Neuronal stem cell (in vitro differentiated cells): ENCODE data around the gene ZNF274.
"Not testable (repeated sequence)": the region's sequence is repeated elsewhere in the genome, so short reads cannot be mapped to it uniquely, and the experiment has no call there.

Source experiments
- DNase-seq: peaks from one replicate; pipeline ENCODE4 v3.0.0-alpha.2; 2013; ENCODE audit warnings: low spot score
- H2AFZ ChIP-seq: one replicate; pipeline ENCODE4 v1.6.1; 2013; ENCODE audit warnings: mild to moderate bottlenecking, low read length, inconsistent platforms
- H2AK5ac ChIP-seq: 2 replicates; pipeline ENCODE4 v1.6.1; 2013; ENCODE audit warnings: low read depth, mild to moderate bottlenecking, inconsistent platforms, low read length, moderate library complexity, mixed read lengths
- H2BK120ac ChIP-seq: 2 replicates; pipeline ENCODE4 v1.6.1; 2013; ENCODE audit warnings: low read depth, mild to moderate bottlenecking, inconsistent platforms, low read length, moderate library complexity, mixed read lengths
- H2BK12ac ChIP-seq: one replicate; pipeline ENCODE4 v1.6.1; 2013; ENCODE audit warnings: low read length, inconsistent platforms
- H2BK15ac ChIP-seq: 2 replicates; pipeline ENCODE4 v1.6.1; 2013; ENCODE audit warnings: mild to moderate bottlenecking, low read length, inconsistent platforms, mixed read lengths
- H2BK5ac ChIP-seq: one replicate; pipeline ENCODE4 v1.6.1; 2013; ENCODE audit warnings: inconsistent platforms, mild to moderate bottlenecking, low read length, moderate library complexity
- H3K14ac ChIP-seq: one replicate; pipeline ENCODE4 v1.6.1; 2013; ENCODE audit warnings: low read length, inconsistent platforms
- H3K18ac ChIP-seq: 2 replicates; pipeline ENCODE4 v1.6.1; 2013; ENCODE audit warnings: low read length, inconsistent platforms
- H3K23ac ChIP-seq: 2 replicates; pipeline ENCODE4 v1.6.1; 2013; ENCODE audit warnings: low read depth, mild to moderate bottlenecking, mixed read lengths, low read length, inconsistent platforms; ENCODE audit not compliant: poor library complexity
- H3K27ac ChIP-seq: replicated peaks from 3 replicates; pipeline ENCODE4 v1.5.1; 2013; ENCODE audit warnings: low read length, inconsistent platforms
- H3K27me3 ChIP-seq, 3 experiments: 2 replicates each; pipeline ENCODE4 v1.6.1; 2013; ENCODE audit warnings: low read length in 3 of 3, mild to moderate bottlenecking in 2 of 3, inconsistent platforms in 1 of 3, low read depth in 1 of 3, mixed read lengths in 1 of 3, moderate library complexity in 1 of 3; ENCODE audit not compliant: control insufficient read depth in 3 of 3, insufficient read depth in 3 of 3
- H3K36me3 ChIP-seq, 2 donors: replicated peaks in 1 of 2; 2 replicates each; pipeline ENCODE4 v1.6.1; 2013; ENCODE audit warnings: low read length in 2 of 2; ENCODE audit not compliant: control insufficient read depth in 2 of 2, insufficient read depth in 2 of 2
- H3K4ac ChIP-seq: 2 replicates; pipeline ENCODE4 v1.6.1; 2013; ENCODE audit warnings: inconsistent platforms, mild to moderate bottlenecking, low read length, moderate library complexity
- H3K4me1 ChIP-seq, 2 donors: 1 replicate in 1 of 2; 2 replicates in 1 of 2; pipeline ENCODE4 v1.6.1; 2013; ENCODE audit warnings: low read length in 2 of 2, low read depth in 1 of 2; ENCODE audit not compliant: control insufficient read depth in 2 of 2, insufficient read depth in 1 of 2
- H3K4me2 ChIP-seq: one replicate; pipeline ENCODE4 v1.6.1; 2013; ENCODE audit warnings: mild to moderate bottlenecking, low read length, inconsistent platforms; ENCODE audit not compliant: insufficient read depth, poor library complexity, severe bottlenecking
- H3K4me3 ChIP-seq, 2 donors: 2 replicates each; pipeline ENCODE4 v1.5.1; 2013; ENCODE audit warnings: low read length in 2 of 2, mild to moderate bottlenecking in 2 of 2, inconsistent platforms in 1 of 2, moderate library complexity in 1 of 2
- H3K79me1 ChIP-seq: one replicate; pipeline ENCODE4 v1.6.1; 2013; ENCODE audit warnings: low read depth, mild to moderate bottlenecking, inconsistent platforms, low read length, moderate library complexity
- H3K9ac ChIP-seq: one replicate; pipeline ENCODE4 v1.6.1; 2013; ENCODE audit warnings: mild to moderate bottlenecking, low read depth, low read length, inconsistent platforms; ENCODE audit not compliant: poor library complexity
- H3K9me3 ChIP-seq, 2 donors: replicated peaks in 1 of 2; 2 replicates each; pipeline versions ENCODE3 to v1.6.1; 2013; ENCODE audit warnings: low read length in 2 of 2, mild to moderate bottlenecking in 2 of 2, inconsistent platforms in 1 of 2, low read depth in 1 of 2, mixed read lengths in 1 of 2, moderate library complexity in 1 of 2; ENCODE audit not compliant: control insufficient read depth in 2 of 2, insufficient read depth in 1 of 2
- H4K8ac ChIP-seq: one replicate; pipeline ENCODE4 v1.6.1; 2013; ENCODE audit warnings: low read depth, mild to moderate bottlenecking, inconsistent platforms, low read length, moderate library complexity
- H4K91ac ChIP-seq: one replicate; pipeline ENCODE4 v1.6.1; 2013; ENCODE audit warnings: low read length, low read depth, mild to moderate bottlenecking, inconsistent platforms; ENCODE audit not compliant: poor library complexity
- WGBS, 2 donors: extraction: QIAGEN DNeasy Blood & Tissue Kit; methylation state at CpG; one replicate each; pipeline ENCODE4 v1.1.7; 2013; ENCODE audit warnings: missing lambda C conversion rate in 2 of 2, mixed read lengths in 1 of 2; ENCODE audit not compliant: insufficient read length in 2 of 2, insufficient replicate concordance in 1 of 2; ENCODE audit errors: extremely low coverage in 2 of 2; 5-methylcytosine and 5-hydroxymethylcytosine counted together

Gene ZNF274

DNA sequence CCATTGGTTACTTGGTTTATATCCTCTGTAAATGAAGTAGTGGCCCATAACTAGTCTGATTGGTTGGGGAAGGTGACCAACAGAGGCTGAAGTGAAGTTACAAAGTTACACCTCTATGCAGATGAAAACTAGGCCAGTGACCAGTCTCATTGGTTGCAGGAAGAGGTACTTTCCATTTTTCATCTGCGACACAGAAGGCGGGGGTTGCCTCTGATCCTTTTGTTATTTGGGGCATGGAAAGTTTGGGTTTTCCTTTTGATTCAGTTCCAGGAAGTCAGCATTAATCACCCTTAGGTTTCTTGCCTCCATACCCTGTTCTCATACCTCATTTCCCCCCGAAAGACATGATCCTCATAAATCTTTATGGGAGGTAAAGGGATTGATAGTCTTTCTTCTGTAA is 66.0 kb downstream of the ZNF274 start:
- WGBS, 2 donors, result no CpG with 5 or more reads among the region's 3 CpGs
- Histone ChIP-seq H2BK120ac (no peak overlapping the region), H2AFZ (no peak overlapping the region), H3K4me2 (no peak overlapping the region), H4K91ac (no peak overlapping the region), H3K27ac (no peak overlapping the region), H3K27me3 (no peaks in the 10 kb centered on the region), H3K4me1 (no peaks in the 10 kb centered on the region), H3K9me3 (peaks cover 61 to 96% of the 10 kb centered on the region in 2 donors), H3K36me3 (peaks cover 67 to 96% of the 10 kb centered on the region in 2 donors), H2AK5ac (no peak overlapping the region), H3K79me1 (peaks cover 4% of the 10 kb centered on the region), H3K18ac (no peak overlapping the region), H2BK15ac (no peak overlapping the region), H3K4ac (no peak overlapping the region), H2BK5ac (no peak overlapping the region), H3K9ac (no peak overlapping the region), H2BK12ac (no peak overlapping the region), H3K4me3 (no peak overlapping the region), H3K23ac (no peak overlapping the region), H4K8ac (no peak overlapping the region), H3K14ac (no peak overlapping the region)
- DNase-seq, result no peak

- no peak for DNase-seq
- H4K91ac ChIP-seq, result no peak overlapping the region
Measured at GRCh38 chr19:58252102-58252685, 69.3 kb downstream of the ZNF274 start.

DNA sequence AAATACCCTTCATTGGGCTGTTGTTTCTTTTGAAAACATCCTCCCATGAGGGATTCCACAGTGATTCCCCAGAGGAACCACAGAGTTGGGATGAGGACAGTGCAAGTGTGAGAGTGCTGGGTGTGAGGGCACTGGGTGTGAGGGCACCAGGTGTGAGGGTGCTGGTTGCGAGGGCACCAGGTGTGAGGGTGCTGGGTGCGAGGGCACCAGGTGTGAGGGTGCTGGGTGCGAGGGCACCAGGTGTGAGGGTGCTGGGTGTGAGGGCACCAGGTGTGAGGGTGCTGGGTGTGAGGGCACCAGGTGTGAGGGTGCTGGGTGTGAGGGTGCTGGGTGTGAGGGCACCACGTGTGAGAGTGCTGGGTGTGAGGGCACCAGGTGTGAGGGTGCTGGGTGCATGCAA is 75.4 kb downstream of the ZNF274 start:
- not testable (repeated sequence) for H2BK5ac ChIP-seq, H4K91ac ChIP-seq, H4K8ac ChIP-seq, H2BK120ac ChIP-seq, H2BK15ac ChIP-seq, H3K27ac ChIP-seq, H3K79me1 ChIP-seq, H3K4me1 ChIP-seq, H3K4me2 ChIP-seq, H3K27me3 ChIP-seq, H3K18ac ChIP-seq, H3K23ac ChIP-seq, H3K4ac ChIP-seq, H3K14ac ChIP-seq, H2BK12ac ChIP-seq, H2AFZ ChIP-seq, H2AK5ac ChIP-seq, H3K9ac ChIP-seq, DNase-seq
- H3K36me3 ChIP-seq, result peaks cover 77 to 96% of the 10 kb centered on the region in 2 donors
- peaks cover 77 to 98% of the 10 kb centered on the region in 2 donors for H3K9me3 ChIP-seq
- WGBS, 2 donors, result no CpG with 5 or more reads among the region's 4 CpGs
- H3K4me3 ChIP-seq, result peak overlapping the region in 1 of 2 donors; percentile 17

More at GRCh38 chr19:58252102-58252685, 69.3 kb downstream of the ZNF274 start:
- Histone ChIP-seq H2AK5ac (no peak overlapping the region), H2BK120ac (no peak overlapping the region), H4K8ac (no peak overlapping the region), H3K4ac (no peak overlapping the region), H3K14ac (no peak overlapping the region), H3K9me3 (peaks cover 56 to 96% of the 10 kb centered on the region in 2 donors), H3K4me2 (no peak overlapping the region), H3K27ac (no peak overlapping the region), H3K4me1 (no peaks in the 10 kb centered on the region), H3K36me3 (peaks cover 62 to 93% of the 10 kb centered on the region in 2 donors), H2BK5ac (no peak overlapping the region), H3K18ac (no peak overlapping the region), H3K4me3 (no peak overlapping the region), H3K27me3 (peaks cover 0 to 3% (median 0%) of the 10 kb centered on the region in 3 experiments), H2BK15ac (no peak overlapping the region), H3K23ac (no peak overlapping the region), H3K79me1 (no peaks in the 10 kb centered on the region), H2BK12ac (no peak overlapping the region), H3K9ac (no peak overlapping the region), H2AFZ (no peak overlapping the region)
- 100% methylated on average over 1 of the region's 2 CpGs for WGBS, 2 donors

DNA sequence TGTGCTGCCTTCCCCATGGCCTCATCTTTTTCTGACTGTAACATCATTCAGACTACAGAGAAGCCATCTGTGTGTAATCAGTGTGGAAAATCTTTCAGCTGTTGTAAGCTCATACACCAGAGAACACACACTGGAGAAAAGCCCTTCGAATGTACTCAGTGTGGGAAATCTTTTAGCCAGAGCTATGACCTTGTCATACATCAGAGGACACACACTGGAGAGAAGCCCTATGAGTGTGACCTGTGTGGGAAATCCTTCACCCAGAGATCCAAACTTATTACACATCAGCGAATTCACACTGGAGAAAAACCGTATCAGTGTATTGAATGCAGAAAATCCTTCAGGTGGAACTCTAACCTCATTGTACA is 78.7 kb downstream of the ZNF274 start:
- H3K14ac ChIP-seq, result no peak overlapping the region
- H3K9ac ChIP-seq, result no peak overlapping the region
- H3K27ac ChIP-seq, result no peak overlapping the region
- no peaks in the 10 kb centered on the region for H3K27me3 ChIP-seq
- no CpG with 5 or more reads among the region's 3 CpGs for WGBS, 2 donors
- no peaks in the 10 kb centered on the region for H3K4me1 ChIP-seq
- H2BK5ac ChIP-seq, result no peak overlapping the region
- no peak overlapping the region for H2AFZ ChIP-seq
- peaks cover 66 to 95% of the 10 kb centered on the region in 2 donors for H3K36me3 ChIP-seq
- no peak for DNase-seq
- H3K4me3 ChIP-seq, result no peak overlapping the region
- no peak overlapping the region for H2BK15ac ChIP-seq
- no peak overlapping the region for H2AK5ac ChIP-seq
- H2BK120ac ChIP-seq, result no peak overlapping the region
- no peak overlapping the region for H3K18ac ChIP-seq
- H3K9me3 ChIP-seq, result peaks cover 77 to 100% of the 10 kb centered on the region in 2 donors
- H4K91ac ChIP-seq, result no peak overlapping the region
- no peak overlapping the region for H3K4me2 ChIP-seq
- H3K4ac ChIP-seq, result no peak overlapping the region
- no peak overlapping the region for H4K8ac ChIP-seq
- H2BK12ac ChIP-seq, result no peak overlapping the region
- no peak overlapping the region for H3K23ac ChIP-seq
- no peaks in the 10 kb centered on the region for H3K79me1 ChIP-seq
